Measurements from ENCODE around the gene TAF1C. TPM values are rescaled to one million over a fixed set of nuclear protein-coding genes. Genes with fewer than 3 reads are reported as not detected.

Gene TAF1C
- total RNA-seq, 4 donors from 2014 or later = 29.4 to 64.2 (median 56.3) TPM

GRCh38 chr16:84229471-84229870 lies 42.6 kb upstream of the TAF1C start:
- no peak overlapping the region for H3K4me3 ChIP-seq (replicated peaks in 1 of 3)
- no peaks in the 10 kb centered on the region for H3K27me3 ChIP-seq
- no peaks in the 10 kb centered on the region for H3K9me3 ChIP-seq
- 93% methylated on average over 11 of the region's 11 CpGs for WGBS, 2 donors
- intact Hi-C loops (cut with DNase I) = no loop called here
- TF ChIP-seq CTCF (IDR thresholded peaks at IDR 0.05) (no peak), POLR2A (IDR thresholded peaks at IDR 0.05) (no peak)
- no peak overlapping the region for H3K27ac ChIP-seq
- no peak for DNase-seq
- peaks cover 12 to 16% of the 10 kb centered on the region in 2 donors for H3K4me1 ChIP-seq
- H3K36me3 ChIP-seq = no peaks in the 10 kb centered on the region

GRCh38 chr16:84228256-84228838 lies 41.5 kb upstream of the TAF1C start:
- Histone ChIP-seq H3K4me1 (peaks cover 12 to 16% of the 10 kb centered on the region in 2 donors), H3K36me3 (no peaks in the 10 kb centered on the region), H3K4me3 (replicated peaks in 1 of 3) (no peak overlapping the region), H3K27me3 (no peaks in the 10 kb centered on the region), H3K27ac (peak overlapping the region; percentile 52 to 78 (median 72)), H3K9me3 (no peaks in the 10 kb centered on the region)
- DNase-seq = peak; percentile 93 to 96
- intact Hi-C loops (cut with DNase I) = no loop called here
- TF ChIP-seq POLR2A (IDR thresholded peaks at IDR 0.05) (no peak), CTCF (IDR thresholded peaks at IDR 0.05) (no peak)
- WGBS, 2 donors = 15% methylated on average over 11 to 17 of the region's 18 CpGs

- no peak for TF ChIP-seq CTCF (IDR thresholded peaks at IDR 0.05)
- TF ChIP-seq POLR2A (IDR thresholded peaks at IDR 0.05) = no peak
- Histone ChIP-seq H3K4me3 (replicated peaks in 1 of 3) (no peak overlapping the region), H3K4me1 (peaks cover 12 to 16% of the 10 kb centered on the region in 2 donors), H3K9me3 (no peaks in the 10 kb centered on the region), H3K36me3 (no peaks in the 10 kb centered on the region), H3K27ac (peak overlapping the region; percentile 58 to 78 (median 72)), H3K27me3 (no peaks in the 10 kb centered on the region)
- no peak for DNase-seq
- 91 to 94% methylated on average over 6 of the region's 6 CpGs for WGBS, 2 donors
- intact Hi-C loops (cut with DNase I) = no loop called here
Measured at GRCh38 chr16:84227548-84227947, 40.7 kb upstream of the TAF1C start.

GRCh38 chr16:84226026-84226425 lies 39.2 kb upstream of the TAF1C start:
- Histone ChIP-seq H3K4me3 (replicated peaks in 1 of 3) (no peak overlapping the region), H3K9me3 (no peaks in the 10 kb centered on the region), H3K27me3 (no peaks in the 10 kb centered on the region), H3K27ac (no peak overlapping the region), H3K36me3 (no peaks in the 10 kb centered on the region), H3K4me1 (peaks cover 12 to 16% of the 10 kb centered on the region in 2 donors)
- WGBS, 2 donors = 74 to 85% methylated on average over 8 of the region's 8 CpGs
- DNase-seq = no peak
- intact Hi-C loops (cut with DNase I) = no loop called here
- TF ChIP-seq POLR2A (IDR thresholded peaks at IDR 0.05) = no peak
- no peak for TF ChIP-seq CTCF (IDR thresholded peaks at IDR 0.05)

GRCh38 chr16:84225571-84225970 lies 38.7 kb upstream of the TAF1C start:
- Histone ChIP-seq H3K27ac (no peak overlapping the region), H3K4me1 (peaks cover 12 to 16% of the 10 kb centered on the region in 2 donors), H3K9me3 (no peaks in the 10 kb centered on the region), H3K4me3 (replicated peaks in 1 of 3) (no peak overlapping the region), H3K36me3 (no peaks in the 10 kb centered on the region), H3K27me3 (no peaks in the 10 kb centered on the region)
- DNase-seq = no peak
- intact Hi-C loops (cut with DNase I) = no loop called here
- 82 to 85% methylated on average over 7 of the region's 7 CpGs for WGBS, 2 donors
- TF ChIP-seq CTCF (IDR thresholded peaks at IDR 0.05) (no peak), POLR2A (IDR thresholded peaks at IDR 0.05) (no peak)

All from thyroid gland (tissue), 4 donors.